GM21786 (cell line): Measurements from ENCODE around the gene CAAP1.
A peak's percentile ranks its signal among the peaks of the same experiment; 100 is the strongest.
"Not testable (repeated sequence)": the region's sequence is repeated elsewhere in the genome, so short reads cannot be mapped to it uniquely, and the experiment has no call there.

Source experiments
- ATAC-seq: cut with Tn5 transposase; IDR thresholded peaks from one replicate; pipeline ENCODE4 v1.9.1; 2021; ENCODE audit not compliant: unreplicated experiment

Gene CAAP1, protein sequence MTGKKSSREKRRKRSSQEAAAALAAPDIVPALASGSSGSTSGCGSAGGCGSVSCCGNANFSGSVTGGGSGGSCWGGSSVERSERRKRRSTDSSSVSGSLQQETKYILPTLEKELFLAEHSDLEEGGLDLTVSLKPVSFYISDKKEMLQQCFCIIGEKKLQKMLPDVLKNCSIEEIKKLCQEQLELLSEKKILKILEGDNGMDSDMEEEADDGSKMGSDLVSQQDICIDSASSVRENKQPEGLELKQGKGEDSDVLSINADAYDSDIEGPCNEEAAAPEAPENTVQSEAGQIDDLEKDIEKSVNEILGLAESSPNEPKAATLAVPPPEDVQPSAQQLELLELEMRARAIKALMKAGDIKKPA

DNA sequence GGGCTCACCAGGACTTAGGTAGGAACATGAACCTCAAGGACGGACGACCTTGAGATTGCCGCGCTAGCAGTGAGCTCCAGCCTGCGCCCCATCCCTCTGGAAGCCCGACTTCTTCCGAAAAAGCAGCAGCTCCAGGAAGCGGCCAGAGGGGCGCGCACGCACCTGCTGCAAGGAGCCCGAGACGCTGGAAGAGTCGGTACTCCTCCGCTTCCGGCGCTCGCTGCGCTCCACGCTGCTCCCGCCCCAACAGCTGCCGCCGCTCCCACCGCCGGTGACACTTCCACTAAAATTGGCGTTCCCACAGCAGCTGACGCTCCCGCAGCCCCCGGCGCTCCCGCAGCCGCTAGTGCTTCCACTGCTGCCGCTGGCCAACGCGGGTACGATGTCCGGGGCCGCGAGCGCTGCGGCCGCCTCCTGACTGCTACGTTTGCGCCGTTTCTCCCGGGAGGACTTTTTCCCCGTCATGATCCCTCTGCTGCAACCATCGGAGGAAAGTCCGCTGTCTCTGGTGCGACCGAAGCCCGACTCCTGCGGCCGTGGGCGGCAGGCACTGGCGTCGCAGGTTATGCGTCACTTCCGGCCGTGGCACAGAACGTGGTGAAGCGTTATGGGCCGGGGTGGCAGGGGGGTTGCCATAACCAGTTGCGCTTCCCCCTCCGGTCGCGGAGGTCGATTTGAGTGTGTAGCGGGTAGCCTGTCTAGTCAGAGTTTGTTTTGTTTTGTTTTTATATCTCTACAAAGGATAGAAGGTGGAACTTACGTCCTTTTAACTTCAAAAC, at the start of gene CAAP1:
Gene CAAP1 (minus strand): TSS at position 552 of the 779 bp plus-strand sequence. CDS start 87 bp downstream, at position 465.
- peak; percentile 93 for ATAC-seq

DNA sequence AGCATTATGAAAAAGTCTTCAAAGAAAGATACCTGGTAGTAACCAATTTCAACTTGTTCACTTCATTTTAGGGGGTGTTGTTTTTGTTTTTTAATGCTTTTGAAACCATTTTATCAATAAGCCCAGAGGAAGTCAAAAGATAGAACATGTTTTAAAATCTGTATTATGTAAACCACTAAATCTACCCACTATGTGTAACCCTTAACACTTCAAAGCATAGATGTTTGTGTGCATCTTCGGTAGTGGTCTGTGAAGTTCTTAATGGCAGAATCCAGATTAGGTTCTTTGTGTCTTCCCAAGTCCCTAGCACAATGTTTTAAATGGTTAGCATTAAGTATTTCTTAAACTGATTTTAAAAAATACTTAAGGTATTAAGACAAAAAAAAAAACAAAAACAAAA, 48.2 kb upstream of the CAAP1 start:
- ATAC-seq: no peak

DNA sequence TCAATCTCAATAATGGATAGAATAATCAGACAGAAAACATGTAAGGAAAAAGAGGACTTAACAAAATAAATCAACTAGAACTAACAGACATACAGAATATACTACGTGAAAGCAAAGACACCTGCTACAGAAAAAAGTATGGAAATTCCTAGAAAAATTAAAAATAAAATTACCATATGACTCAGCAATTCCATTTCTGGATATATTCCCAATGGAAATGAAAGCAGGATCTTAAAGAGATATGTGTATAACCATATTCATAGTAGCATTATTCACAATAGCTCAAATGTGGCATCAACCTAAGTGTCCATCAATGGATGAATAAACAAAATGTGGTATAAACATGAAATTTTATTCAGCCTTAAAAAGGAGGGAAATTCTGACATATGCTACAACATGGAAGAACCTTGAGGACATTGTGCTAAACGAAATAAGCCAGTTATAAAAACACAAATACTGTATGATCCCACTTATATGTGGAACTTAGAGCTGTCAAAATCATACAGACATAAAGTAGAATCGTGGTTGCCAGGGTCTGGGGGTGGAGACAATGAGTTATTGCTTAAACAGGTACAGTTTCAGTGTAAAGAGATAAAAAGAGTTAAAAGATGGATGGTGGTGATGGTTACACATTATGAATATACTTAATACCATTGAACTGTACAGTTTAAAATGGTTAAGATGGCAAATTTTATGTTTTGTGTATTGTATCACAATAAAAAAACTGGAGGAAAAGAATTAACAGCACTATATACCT, 47.5 kb upstream of the CAAP1 start:
- ATAC-seq: no peak

DNA sequence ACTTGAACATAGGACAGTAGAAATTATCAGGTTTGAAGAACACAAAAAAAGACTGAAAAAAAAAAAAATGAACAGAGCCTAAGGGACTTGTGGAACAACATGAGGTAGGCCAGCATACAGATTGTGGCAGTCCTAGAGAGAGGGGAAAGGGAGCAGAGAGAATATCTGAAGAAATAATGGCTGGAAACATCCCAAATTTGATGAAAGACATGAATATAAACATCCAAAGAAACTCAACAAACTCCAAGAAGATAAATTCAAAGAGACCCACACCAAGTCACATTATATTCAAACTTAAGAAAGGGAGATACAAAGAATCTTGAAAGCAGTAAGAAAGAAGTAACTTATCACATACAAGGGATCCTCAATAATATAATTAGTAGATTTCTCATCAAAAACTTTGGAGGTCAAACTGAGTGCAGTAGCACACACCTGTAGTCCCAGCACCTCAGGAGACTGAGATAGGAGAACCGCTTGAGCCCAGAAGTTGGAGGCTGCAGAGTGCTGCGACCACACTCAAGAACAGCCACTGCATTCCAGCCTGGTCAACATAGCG, 45.3 kb upstream of the CAAP1 start:
- no peak for ATAC-seq

DNA sequence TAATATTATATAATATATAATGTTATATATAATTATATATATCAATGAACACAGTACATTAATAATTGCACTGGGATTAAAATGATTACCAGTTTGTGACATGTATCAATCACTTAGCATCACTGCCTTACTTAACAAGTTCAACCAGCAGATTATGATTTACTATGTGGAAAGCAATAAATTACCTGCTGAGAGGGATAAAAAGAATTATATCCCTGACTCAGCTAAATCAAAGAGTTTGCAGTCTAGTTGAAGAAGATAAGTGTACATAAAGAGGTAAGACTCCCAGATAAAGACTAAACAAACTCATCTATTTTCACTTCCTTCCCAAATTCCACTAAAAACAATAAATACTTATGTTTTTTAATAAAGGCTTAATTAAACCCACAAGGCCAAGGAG, 43.2 kb upstream of the CAAP1 start:
- ATAC-seq: no peak

DNA sequence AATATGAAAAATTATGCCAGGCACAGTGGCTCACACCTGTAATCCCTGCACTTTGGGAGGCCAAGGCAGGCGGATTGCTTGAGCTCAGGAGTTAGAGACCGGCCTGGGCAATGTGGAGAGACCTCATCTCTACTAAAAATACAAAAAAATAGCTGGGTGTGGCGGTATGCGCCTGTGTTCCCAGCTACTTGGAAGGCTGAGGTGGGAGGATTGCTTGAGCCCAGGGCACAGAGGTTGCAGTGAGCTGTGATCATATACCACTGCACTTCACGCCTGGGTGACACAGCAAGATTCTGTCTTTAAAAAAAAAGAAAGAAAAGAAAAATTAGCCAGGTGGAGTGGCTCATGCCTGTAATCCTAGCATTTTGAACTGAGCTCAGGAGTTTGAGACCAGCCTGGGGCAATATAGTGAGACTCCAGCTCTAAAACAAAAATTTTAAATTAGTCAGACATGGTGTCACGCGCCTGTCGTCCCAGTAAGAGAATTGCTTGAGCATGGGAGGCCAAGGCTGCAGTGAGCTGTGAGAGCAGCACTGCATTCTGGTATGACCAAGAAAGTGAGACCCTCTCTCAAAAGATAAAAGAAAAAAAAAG, 36.4 kb upstream of the CAAP1 start:
- no peak for ATAC-seq

DNA sequence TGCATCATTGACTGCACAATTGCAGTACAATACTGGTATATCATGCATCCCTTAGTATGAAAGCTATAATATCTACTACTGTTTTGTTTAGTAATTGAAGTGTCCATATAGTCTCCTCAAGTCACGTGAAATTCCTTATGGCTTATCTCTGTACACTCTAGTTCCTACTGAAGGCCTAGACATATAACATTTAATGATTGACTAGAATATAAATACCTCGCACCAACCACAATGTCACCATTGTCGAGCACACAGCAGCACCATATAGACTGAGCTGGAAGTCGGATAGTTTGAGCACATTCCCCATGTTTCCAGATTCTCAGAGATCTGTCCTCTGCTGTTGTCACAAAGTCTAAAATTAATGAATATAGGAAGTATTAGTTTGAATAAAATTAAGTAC, 33.0 kb upstream of the CAAP1 start:
- ATAC-seq: no peak

DNA sequence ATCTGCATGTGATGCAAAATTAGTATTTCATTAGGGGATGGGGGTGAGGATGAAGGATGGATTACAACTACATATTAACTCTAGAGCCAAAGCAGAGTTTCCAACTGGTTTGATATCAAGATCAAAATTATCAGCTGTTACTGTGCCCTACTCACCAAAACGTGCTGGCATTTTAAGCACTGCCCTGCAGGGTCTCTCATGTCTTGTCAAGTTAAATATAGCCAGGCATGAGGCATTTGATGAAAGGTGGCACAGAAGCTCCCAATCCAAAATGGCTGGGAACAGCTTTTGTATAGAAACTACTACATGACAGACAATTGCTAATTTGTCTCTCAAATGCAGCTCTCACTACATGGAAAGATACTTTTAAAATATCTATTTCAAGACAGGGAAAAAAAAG, 27.1 kb upstream of the CAAP1 start:
- ATAC-seq: no peak

DNA sequence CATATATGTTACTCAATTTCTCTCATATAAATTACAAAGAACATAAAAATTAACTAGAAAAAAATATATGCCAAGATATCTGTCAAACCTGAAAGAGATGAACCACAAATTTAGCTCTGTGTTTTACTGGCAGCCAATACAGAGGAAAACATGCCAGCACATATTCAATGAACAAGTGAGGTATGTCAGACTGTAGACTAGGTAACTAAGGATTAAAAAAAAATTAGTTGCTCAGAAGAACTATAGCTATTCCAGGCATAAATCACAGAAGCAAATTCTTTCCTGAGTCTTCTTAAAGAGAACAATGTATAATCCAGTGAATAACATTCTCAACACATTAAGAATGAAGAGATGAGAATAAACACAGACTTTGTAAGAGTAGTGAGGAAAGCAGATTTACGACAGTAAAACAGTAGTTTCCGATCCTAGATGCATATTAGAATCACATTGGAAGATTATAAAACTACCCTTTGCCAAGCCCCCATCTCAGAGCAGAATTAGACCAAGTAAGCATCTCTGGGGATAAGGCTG, 20.6 kb upstream of the CAAP1 start:
- no peak for ATAC-seq

DNA sequence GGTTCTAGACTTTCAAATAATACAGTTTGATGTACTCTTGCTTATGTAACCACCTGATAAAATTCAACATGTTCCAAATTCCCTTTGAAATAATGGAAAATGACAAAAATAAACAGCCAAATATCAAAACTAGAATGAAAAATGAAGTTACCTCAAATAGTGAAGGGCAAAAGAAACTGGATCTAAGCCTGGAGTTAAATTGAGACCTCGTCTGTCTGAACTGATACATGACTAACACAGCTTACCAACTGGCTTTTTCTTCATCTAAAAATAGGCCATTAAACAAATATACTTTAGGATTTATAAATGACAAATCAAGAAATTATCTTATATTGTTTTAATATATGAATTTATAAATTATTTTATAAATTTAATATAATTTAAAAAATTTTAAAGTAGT, 12.1 kb upstream of the CAAP1 start:
- ATAC-seq: no peak

DNA sequence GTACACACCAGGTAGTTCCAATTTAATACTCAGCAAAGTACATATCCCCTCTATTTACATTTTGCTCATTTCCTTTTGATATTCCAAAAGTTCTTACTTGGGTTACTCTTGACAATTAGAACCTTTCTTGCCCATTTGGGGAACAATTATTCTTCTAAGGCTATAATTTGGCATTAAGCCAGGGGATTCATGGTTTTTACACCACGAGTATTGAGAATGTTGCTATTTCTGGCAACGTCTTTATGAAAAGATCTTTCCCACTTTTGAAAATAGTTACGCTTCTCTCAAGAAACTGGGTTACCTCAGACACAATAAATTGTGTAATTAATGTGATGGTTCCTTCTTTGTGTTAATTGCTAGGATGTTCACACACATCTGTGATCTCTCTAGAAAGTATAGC, 11.5 kb upstream of the CAAP1 start:
- ATAC-seq: no peak

DNA sequence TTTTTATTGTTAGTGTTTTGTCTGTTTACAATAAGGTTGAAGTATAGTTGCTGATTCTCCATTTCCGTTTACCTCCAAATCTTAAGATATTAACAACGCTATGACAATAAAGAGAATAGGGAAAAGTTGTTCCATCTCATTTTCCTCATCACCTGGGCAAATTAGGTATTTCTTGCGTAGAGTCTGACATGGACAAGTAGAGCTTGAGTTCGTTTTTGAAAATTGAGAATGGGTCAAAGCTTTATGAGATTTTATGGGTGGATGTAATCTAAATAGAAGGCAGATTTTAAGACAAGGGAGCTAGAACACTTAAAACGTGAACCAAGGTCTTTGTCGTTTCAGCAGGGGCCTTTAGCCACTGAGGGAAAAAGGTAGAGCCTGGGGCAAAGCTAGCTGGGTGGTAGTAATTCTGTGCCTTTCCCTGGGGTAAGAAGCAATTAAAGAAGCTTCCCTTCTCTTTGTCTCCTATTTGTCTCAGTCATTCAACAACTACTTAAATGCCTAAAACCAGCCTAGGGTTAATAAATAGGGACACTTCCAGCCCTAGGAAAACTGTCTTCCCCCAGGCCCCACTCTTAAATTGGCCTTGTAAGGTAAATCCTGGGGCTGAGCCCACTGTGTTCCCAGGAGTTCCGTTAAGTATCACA, 551 bp upstream of the CAAP1 start:
- ATAC-seq: no peak

DNA sequence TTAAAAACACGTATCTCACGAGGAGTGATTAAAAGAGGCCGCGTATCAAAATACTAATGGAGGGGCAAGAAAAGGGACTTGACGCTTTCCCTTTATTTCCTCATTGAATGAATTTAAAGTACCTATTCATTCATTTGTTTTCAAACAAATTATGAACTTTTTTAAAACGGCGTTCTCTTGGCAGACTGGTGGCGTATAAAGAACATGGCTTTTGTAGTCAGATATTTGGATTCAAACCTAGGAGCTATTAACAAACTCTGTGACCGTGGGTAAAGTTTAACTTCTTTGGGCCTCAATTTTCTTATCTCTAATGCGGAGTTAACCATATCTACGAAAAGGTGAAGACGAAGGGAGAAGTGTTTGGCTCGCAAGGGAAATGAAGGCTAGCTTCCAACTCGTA, 876 bp downstream of the CAAP1 start:
- no peak for ATAC-seq

DNA sequence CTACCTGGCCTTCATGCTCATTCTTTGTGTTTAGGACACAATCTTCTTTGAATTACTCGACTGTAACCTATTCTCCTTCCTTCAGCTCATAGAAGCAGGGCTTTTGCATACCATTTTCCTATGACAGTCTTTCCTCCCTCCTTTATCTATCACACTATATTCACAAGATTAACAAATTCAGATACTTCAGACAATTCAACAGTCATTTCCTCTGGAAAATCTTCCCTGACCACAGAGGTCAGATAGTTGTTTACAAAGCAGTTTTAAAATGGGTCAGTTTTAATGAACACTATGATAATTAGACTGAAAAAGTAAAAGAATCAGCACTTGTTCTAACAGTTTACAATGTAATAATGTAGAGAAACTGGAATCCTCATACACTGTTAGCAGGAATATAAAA, 4.3 kb downstream of the CAAP1 start:
- no peak for ATAC-seq

DNA sequence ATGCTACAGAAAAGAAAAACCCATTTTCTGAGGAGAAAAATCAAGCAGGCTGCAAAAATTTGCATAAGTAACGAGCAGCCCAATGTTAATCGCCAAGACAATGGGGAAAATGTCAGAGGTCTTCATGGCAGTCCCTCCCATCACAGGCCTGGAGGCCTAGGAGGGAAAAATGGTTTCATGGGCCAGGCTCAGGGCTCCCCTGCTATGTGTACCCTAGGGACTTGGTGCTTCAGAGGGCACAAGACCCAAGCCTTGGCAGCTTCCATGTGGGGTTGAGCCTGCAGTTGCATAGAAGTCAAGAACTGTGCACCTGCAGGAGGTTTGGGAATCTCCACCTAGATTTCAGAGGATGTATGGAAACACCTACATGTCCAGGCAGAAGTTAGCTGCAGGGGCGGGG, 10.4 kb downstream of the CAAP1 start:
- no peak for ATAC-seq

DNA sequence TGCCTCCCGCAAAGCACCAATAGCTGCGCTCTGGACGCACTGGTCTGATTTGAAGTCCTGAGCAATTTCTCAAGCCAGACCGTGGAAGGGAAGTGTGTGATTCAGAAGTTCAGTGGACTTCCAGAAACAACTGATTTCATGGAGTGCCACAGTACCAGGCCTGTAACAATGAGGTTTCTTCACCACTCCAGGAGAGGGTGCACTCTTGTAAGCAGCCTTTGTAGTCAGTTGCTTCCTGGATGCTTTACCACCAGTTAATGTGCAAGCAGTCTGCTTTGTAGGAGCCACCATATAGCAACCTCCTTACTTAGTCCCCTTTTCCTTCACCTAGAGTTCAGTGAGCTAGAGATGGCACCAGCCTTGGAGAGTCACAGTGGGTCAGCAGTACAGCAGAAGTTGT, 12.3 kb downstream of the CAAP1 start:
- no peak for ATAC-seq

DNA sequence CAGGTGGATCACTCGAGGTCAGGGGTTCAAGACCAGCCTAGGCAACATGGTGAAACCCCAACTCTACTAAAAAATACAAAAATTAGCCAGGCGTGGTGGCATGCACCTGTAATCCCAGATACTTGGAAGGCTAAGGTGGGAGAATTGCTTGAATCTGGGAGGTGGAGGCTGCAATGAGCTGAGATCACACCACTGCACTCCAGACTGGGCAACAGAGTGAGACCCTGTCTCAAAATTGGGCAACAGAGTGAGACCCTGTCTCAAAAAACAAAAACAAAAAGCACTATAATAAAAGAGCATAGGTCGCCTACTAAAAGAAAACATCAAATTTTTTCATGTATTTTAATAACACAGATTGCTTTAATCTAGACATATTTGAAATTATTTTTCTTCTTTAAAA, 17.4 kb downstream of the CAAP1 start:
- ATAC-seq: not testable (repeated sequence)

DNA sequence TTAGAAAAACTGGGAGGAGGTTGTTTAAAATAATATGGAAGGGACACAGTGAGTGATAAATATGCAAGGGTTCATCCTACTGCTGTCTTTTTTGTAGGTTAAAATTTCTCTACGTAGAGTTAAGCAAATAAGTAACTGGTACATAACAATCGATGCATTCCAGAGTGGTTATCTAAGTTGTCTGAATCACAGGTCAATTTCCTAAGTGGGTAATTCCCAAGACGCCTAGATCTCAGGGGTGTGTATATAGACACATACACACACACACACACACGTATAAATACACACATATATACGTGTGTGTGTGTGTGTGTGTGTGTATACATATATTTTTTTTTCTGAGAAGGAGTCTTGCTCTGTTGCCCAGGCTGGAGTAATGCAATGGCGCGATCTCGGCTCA, 22.3 kb downstream of the CAAP1 start:
- ATAC-seq: no peak

DNA sequence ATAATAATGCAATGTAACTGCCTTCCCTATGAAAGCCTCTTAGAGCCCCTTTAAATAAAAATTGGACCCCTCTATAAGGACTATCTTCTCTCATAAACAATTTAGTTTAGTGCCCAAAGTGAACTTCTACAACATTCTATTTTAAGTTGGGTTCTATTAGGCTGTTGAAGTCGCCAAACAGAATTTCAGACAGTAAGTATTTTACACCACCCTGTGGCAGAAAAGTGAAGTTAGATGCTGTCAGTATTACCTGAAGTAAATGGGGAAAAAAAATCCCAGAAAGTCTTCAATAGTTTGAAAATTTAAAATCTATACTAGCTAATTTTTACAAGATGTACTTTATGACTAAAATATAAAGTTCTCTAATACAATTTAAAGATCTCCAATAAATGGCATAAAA, 29.5 kb downstream of the CAAP1 start:
- no peak for ATAC-seq

DNA sequence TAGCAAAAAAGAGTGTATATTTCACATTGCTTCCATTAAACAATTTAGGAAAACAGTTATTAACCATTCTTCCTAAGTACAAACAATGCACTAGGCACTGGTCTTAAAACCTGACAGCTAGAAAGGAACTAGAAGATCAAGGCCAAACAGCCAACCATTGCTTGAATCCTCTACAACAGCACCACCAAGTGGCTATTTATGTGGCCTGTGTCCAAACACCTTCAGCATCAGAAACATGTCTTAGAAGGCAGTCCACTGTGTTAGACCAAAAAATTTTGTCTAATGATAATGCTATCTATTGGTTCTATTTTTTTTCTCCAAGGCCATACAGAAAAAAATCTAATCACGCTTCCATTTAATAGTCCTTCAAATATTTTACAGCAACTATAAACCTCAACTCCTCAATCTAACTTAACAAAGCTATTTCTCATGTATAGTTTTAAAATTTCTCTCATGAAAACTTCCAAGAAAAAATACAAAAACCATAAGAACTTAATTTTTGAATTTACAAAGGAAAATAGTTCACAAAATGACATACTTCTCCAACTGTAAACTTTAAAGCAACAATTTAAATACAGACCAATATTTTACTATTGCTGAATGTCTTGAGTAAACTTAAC, 36.1 kb downstream of the CAAP1 start:
- peak; percentile 85 for ATAC-seq
